Measurements from ENCODE around the gene FAM186B. TPM values are rescaled to one million over a fixed set of nuclear protein-coding genes. Genes with fewer than 3 reads are reported as not detected.
A peak's percentile ranks its signal among the peaks of the same experiment; 100 is the strongest.

FAM186B gene
- total RNA-seq, 2 donors from 2014 or later, result 0.11 to 0.27 TPM

DNA sequence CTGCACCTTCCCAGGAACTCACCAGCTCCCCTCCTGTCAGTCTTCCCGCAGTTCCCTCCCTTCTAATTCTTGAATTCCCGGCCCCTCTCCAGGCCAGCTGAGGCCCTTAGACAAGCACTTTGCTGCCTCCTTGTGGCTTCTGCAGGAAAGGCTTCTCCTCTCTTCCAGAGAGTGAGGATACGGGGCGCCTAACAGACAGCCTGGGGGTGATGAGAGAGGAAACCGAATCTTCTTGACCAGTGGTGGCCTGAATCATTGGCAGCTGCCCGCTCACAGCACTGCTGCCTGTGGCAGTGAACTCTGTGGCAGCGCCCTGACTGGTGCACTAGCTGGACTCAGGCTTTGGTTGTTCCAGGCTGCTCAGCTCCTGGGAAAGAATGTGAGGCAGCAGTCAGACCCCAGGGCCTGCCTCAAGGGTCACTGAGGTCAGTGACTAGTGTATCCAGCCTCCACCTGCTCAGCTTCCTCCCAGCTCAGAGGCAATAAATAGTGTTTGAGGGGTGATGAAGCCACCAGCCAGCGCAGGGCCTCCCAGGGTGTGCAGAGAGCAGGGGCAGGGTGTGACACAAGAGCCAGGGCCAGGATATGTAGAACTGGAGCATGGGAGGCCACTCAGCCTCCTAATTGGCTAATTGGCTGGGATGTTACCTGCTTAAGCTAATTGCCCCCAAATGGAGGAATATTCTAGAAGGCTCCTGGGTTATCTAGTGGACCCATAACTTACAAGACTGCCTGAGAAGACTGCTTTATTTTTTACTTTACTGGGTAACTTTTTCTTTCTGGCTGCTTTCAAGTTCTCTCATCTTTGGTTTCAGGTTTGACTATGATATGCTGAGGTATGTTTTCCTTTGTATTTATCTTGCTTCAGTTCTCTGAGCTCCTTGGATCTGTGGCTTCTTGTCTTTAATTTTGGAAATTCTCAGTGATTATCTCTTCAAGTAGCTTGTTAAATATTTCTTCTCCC, 24.6 kb downstream of the FAM186B start:
- no peaks in the 10 kb centered on the region for H3K36me3 ChIP-seq
- no peak overlapping the region for H3K27ac ChIP-seq

DNA sequence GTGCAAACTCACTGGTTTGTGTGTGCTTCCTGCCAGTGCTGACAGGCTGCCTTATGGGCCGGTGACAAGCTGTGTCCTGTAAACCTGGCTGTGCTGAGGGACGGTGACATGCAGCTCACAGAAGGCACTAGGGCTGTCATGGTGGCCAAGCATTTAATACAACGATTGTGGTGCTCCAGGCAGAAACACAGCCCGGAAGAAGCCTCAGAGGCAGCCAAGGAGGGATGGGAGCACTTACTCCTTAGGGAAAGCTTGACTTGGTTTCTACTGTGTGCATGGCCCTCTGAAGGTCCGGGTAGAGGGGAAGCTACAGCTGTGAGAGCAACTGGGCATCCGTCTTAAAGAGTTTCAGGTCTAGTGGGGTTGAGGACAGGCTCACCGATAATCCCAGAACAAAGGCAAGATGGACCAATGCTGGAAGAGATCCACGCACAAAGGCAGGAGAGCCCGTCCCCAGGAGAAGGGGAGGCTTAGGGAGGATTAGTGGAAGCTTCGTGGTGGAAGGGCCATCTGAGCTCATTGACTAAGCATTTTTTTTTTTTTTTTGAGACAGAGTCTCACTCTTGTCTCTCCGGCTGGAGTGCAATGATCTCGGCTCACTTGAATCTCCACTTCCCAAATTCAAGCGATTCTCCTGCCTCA, 26.8 kb downstream of the FAM186B start:
- Histone ChIP-seq H3K27ac (no peak overlapping the region), H3K9me3 (no peaks in the 10 kb centered on the region), H3K4me1 (no peaks in the 10 kb centered on the region), H3K36me3 (no peaks in the 10 kb centered on the region), H3K4me3 (no peak overlapping the region), H3K27me3 (no peaks in the 10 kb centered on the region), H3K9ac (ENCODE audit: low read depth in 2 of 2, low read length in 2 of 2) (no peak overlapping the region)
- intact Hi-C loops (cut with DNase I), result no loop called here
- TF ChIP-seq, protein P1, sequence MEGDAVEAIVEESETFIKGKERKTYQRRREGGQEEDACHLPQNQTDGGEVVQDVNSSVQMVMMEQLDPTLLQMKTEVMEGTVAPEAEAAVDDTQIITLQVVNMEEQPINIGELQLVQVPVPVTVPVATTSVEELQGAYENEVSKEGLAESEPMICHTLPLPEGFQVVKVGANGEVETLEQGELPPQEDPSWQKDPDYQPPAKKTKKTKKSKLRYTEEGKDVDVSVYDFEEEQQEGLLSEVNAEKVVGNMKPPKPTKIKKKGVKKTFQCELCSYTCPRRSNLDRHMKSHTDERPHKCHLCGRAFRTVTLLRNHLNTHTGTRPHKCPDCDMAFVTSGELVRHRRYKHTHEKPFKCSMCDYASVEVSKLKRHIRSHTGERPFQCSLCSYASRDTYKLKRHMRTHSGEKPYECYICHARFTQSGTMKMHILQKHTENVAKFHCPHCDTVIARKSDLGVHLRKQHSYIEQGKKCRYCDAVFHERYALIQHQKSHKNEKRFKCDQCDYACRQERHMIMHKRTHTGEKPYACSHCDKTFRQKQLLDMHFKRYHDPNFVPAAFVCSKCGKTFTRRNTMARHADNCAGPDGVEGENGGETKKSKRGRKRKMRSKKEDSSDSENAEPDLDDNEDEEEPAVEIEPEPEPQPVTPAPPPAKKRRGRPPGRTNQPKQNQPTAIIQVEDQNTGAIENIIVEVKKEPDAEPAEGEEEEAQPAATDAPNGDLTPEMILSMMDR (IDR thresholded peaks at IDR 0.05), result no peak
- DNase-seq, result no peak

More for the DNA sequence above, 24.6 kb downstream of the FAM186B start:
- TF ChIP-seq, protein P1 (IDR thresholded peaks at IDR 0.05), result peak; percentile 60
- no peak overlapping the region for H3K4me3 ChIP-seq
- intact Hi-C loops (cut with DNase I), result loop anchor here (10.0 kb wide), 1 partner anchor 226 kb away; no protein-coding TSS in a partner anchor
- H3K9me3 ChIP-seq, result no peaks in the 10 kb centered on the region
- DNase-seq, result peak; percentile 75
- no peaks in the 10 kb centered on the region for H3K27me3 ChIP-seq
- H3K9ac ChIP-seq (ENCODE audit: low read depth in 2 of 2, low read length in 2 of 2), result no peak overlapping the region
- H3K4me1 ChIP-seq, result no peaks in the 10 kb centered on the region

DNA sequence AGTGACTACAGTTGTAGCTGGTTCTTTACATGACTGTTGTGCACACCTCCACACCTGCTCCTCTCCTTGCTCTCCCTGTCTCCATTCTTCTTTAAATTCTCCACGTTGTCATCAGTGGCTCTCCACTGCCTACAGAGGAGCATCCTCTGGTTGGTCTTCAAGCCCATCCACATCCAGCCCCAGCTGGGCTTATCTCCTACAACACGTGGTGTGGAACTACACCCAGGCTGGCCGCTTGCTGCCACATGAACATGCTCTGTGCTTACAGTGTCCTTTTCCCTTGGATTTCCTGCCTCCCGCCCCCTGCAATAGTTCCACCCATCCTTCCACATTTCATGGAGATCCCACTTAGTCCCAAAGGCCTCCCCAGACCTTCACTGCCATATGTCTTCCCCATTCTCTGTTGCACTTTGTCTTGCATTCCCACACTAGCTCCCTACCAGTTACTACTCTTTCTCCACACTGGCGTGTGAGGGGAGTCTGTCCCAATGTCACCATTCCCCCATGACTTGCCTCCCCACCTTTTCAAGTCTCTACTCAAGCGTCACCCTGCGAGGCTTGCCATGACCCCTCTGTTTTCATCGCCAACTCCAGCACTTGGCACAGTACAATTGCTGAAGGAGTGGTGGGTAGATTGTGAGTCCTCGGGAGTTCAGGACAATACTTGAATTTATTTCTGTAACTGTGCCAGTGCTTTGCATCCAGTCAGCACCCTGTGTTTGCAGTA, 27.7 kb downstream of the FAM186B start:
- H3K27ac ChIP-seq, result no peak overlapping the region
- no peak overlapping the region for H3K9ac ChIP-seq (ENCODE audit: low read depth in 2 of 2, low read length in 2 of 2)
- H3K4me1 ChIP-seq, result no peaks in the 10 kb centered on the region
- intact Hi-C loops (cut with DNase I), result no loop called here
- H3K4me3 ChIP-seq, result no peak overlapping the region
- H3K9me3 ChIP-seq, result no peaks in the 10 kb centered on the region
- no peaks in the 10 kb centered on the region for H3K27me3 ChIP-seq
- H3K36me3 ChIP-seq, result no peaks in the 10 kb centered on the region
- TF ChIP-seq, protein P1 (IDR thresholded peaks at IDR 0.05), result no peak
- DNase-seq, result no peak

DNA sequence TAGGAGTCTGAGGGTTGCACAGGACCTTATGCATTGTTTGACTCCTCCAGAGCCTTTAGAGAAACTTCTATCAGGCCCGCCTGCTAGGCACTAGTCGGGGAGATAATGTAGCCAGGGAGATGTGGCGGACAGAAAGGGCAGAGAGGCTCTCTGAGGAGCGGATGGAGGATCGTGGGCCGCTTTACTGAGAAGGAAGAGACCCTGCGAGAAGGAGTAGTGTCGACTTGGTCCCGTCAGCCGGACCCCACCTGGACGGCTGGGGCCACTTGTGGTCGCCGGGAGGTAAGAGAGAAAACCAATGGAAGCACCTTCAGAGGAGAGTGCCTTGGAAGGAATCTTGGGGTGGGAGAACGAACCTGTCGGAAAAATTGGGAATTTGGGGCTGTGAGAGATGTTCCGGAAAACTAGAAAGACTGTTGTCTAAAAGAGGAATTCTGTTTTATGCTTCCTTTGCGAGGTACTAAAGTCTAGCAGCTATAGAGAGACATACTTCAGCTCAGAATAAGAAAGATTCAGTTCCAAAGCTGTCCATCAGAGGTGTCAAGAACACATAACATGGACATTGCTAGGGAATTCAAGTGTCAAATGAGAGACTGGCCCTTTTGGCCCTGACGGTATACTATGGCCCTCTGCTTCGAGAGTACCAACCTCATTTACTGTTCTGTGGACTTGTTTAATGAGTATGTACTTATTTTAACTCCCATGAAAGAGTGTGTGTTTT, 36.8 kb downstream of the FAM186B start:
- peak overlapping the region; percentile 53 to 84 for H3K9ac ChIP-seq (ENCODE audit: low read depth in 2 of 2, low read length in 2 of 2)
- no peaks in the 10 kb centered on the region for H3K9me3 ChIP-seq
- DNase-seq, result no peak
- H3K4me1 ChIP-seq, result peaks cover 10% of the 10 kb centered on the region
- peak overlapping the region; percentile 60 for H3K4me3 ChIP-seq
- intact Hi-C loops (cut with DNase I), result no loop called here
- peak overlapping the region; percentile 89 for H3K27ac ChIP-seq
- H3K36me3 ChIP-seq, result peaks cover 10% of the 10 kb centered on the region
- no peaks in the 10 kb centered on the region for H3K27me3 ChIP-seq
- TF ChIP-seq, protein P1 (IDR thresholded peaks at IDR 0.05), result no peak
